Calu3 (cell line): Measurements from ENCODE around the gene SORCS1. TPM values are rescaled to one million over a fixed set of nuclear protein-coding genes. Genes with fewer than 3 reads are reported as not detected.

ENCODE experiments used
- BruUV-seq: library from RNA; stranded (reverse); fragments of 400-500 nt; replicated peaks from 2 replicates; lab custom pipeline; 2021; lab: Mats Ljungman, UMichigan
- CTCF ChIA-PET: fragments of 300-600 bp; sonication (Branson Sonifier 250); formaldehyde crosslinking; loops from one replicate; lab custom pipeline; 2022; ENCODE audit warnings: antibody characterized with exemption; lab: Charles Lee
- DNase-seq: peaks from one replicate; pipeline ENCODE4 v3.0.0; 2022
- H3K27ac Mint-ChIP-seq: one replicate; pipeline ENCODE4 v1.8.0; 2022; ENCODE audit warnings: mixed read lengths; ENCODE audit not compliant: unreplicated experiment
- H3K27me3 Mint-ChIP-seq: one replicate; pipeline ENCODE4 v1.8.0; 2022; ENCODE audit warnings: mixed read lengths; ENCODE audit not compliant: unreplicated experiment
- H3K36me3 Mint-ChIP-seq: one replicate; pipeline ENCODE4 v1.8.0; 2022; ENCODE audit warnings: mild to moderate bottlenecking, moderate library complexity, mixed read lengths; ENCODE audit not compliant: insufficient read depth, unreplicated experiment
- H3K4me1 Mint-ChIP-seq: one replicate; pipeline ENCODE4 v1.8.0; 2022; ENCODE audit warnings: mild to moderate bottlenecking, low read depth, mixed read lengths; ENCODE audit not compliant: unreplicated experiment
- H3K4me3 Mint-ChIP-seq: one replicate; pipeline ENCODE4 v1.8.0; 2022; ENCODE audit warnings: mild to moderate bottlenecking, low read depth, moderate library complexity, mixed read lengths; ENCODE audit not compliant: unreplicated experiment
- H3K9me3 Mint-ChIP-seq: one replicate; pipeline ENCODE4 v1.8.0; 2022; ENCODE audit warnings: low read depth, mixed read lengths; ENCODE audit not compliant: unreplicated experiment
- CTCF ChIP-seq: fragments of 200-600 bp; IDR thresholded peaks from one replicate; pipeline ENCODE4 v1.8.0; 2022; ENCODE audit warnings: antibody characterized with exemption; ENCODE audit not compliant: unreplicated experiment
- intact Hi-C: fragments of 100-400 bp; cut with micrococcal nuclease; formaldehyde crosslinking; loops from one replicate; pipeline ENCODE4 v1.10.0; 2022; ENCODE audit not compliant: unreplicated experiment
- total RNA-seq: library from RNA; stranded (reverse); gene quantifications from 2 replicates; pipeline ENCODE4 v1.2.3, GENCODE V29; 2022

Gene SORCS1
- total RNA-seq, 1 experiment from 2014 or later, result not detected

- Mint-ChIP-seq H3K4me1 (no peaks in the 10 kb centered on the region), H3K36me3 (no peaks in the 10 kb centered on the region), H3K4me3 (no peak overlapping the region), H3K27ac (no peak overlapping the region), H3K27me3 (no peaks in the 10 kb centered on the region), H3K9me3 (peaks cover 3% of the 10 kb centered on the region)
- BruUV-seq, result no TSS peak
- no peak for DNase-seq
- intact Hi-C loops, result no loop called here
- no peak for TF ChIP-seq CTCF
- CTCF ChIA-PET, result no interaction called here
These were observed 182.2 kb downstream of the SORCS1 start for GRCh38 chr10:106982268-106982667.

GRCh38 chr10:106981452-106982075 is 182.9 kb downstream of the SORCS1 start:
- no peak for DNase-seq
- CTCF ChIA-PET, result no interaction called here
- Mint-ChIP-seq H3K27ac (no peak overlapping the region), H3K9me3 (peaks cover 5% of the 10 kb centered on the region), H3K4me1 (no peaks in the 10 kb centered on the region), H3K36me3 (no peaks in the 10 kb centered on the region), H3K27me3 (no peaks in the 10 kb centered on the region), H3K4me3 (no peak overlapping the region)
- intact Hi-C loops, result no loop called here
- TF ChIP-seq CTCF, result no peak
- no TSS peak for BruUV-seq

GRCh38 chr10:106980495-106981451 is 183.7 kb downstream of the SORCS1 start:
- peaks cover 5% of the 10 kb centered on the region for H3K9me3 Mint-ChIP-seq
- no peak for TF ChIP-seq CTCF
- H3K4me1 Mint-ChIP-seq, result no peaks in the 10 kb centered on the region
- CTCF ChIA-PET, result no interaction called here
- no peak for DNase-seq
- H3K4me3 Mint-ChIP-seq, result no peak overlapping the region
- no peaks in the 10 kb centered on the region for H3K27me3 Mint-ChIP-seq
- intact Hi-C loops, result no loop called here
- no peaks in the 10 kb centered on the region for H3K36me3 Mint-ChIP-seq
- BruUV-seq, result no TSS peak
- H3K27ac Mint-ChIP-seq, result no peak overlapping the region

GRCh38 chr10:106978756-106979155 is 185.8 kb downstream of the SORCS1 start:
- Mint-ChIP-seq H3K9me3 (peaks cover 5% of the 10 kb centered on the region), H3K4me1 (no peaks in the 10 kb centered on the region), H3K36me3 (no peaks in the 10 kb centered on the region), H3K4me3 (no peak overlapping the region), H3K27ac (no peak overlapping the region), H3K27me3 (no peaks in the 10 kb centered on the region)
- intact Hi-C loops, result no loop called here
- TF ChIP-seq CTCF, result no peak
- CTCF ChIA-PET, result no interaction called here
- DNase-seq, result no peak
- no TSS peak for BruUV-seq
